ENCODE data around the gene PIK3R1.

Gene PIK3R1

GRCh38 chr5:68215208-68215897, at the start of gene PIK3R1:
TSS of gene PIK3R1 (plus strand) at chr5:68215756. CDS start at chr5:68226676, 10,920 bp downstream.
- DNase-seq, result peak; percentile 99

DNA sequence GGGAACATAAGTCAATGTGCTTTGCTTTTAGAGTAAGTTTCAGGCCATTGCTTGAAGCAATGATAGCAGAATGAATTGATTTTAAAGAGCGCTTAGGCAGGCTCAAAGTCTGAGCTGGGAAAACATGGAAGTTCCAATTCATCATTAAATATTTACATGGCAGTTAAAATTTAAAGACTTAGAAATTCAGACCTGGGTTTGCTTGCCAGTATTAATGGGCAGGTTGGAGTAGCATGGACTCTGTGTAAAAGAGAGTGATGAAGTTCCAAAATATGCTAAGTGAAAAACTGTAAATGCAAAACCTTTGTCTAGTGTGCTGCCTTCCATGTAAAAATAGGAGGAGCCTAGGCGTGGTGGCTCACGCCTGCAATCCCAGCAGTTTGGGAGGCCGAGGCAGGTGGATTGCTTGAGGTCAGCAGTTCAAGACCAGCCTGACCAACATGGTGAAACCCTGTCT, 48.3 kb upstream of the PIK3R1 start:
- no peak for DNase-seq

DNA sequence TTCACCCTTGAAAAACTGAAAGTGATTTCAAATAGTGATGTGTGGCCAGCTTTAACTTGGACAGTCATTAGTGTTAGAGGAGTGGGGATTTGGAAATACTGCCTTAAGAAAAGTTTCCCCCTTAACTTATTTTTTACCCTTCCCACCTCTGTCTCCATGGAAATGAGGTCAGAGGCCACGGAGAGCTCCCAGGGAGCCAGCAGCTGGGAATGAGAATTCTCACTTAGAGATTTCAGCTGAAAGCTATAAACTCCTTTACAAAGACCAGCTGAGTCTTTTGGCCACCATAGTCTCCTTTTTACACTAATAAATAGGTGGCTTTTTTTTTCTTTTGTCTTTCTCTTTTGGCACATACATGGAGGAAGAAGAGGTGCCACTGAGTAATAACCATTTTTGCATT, 45.7 kb upstream of the PIK3R1 start:
- peak; percentile 69 for DNase-seq

GRCh38 chr5:68170826-68171558, 44.6 kb upstream of the PIK3R1 start:
- no peak for DNase-seq

DNA sequence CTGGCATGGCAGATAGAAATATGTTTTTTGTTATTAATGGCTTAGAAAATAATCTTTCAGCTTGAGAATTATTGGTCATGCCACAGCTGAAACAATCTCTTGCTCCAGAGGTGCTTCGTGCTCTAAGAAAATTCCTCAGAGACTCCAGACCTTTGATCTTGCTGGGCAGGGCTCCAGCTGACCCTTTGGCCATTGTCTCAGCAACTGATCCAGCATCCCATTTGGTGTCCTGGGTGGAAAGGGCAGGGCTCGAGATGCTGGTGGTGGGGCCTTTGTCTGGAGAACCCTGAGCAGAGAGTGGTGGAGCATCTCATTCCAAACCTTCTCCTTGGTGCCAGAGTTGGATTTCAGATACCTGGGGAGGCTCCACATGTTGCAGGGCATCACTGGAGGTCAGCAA, 43.2 kb upstream of the PIK3R1 start:
- DNase-seq, result no peak

DNA sequence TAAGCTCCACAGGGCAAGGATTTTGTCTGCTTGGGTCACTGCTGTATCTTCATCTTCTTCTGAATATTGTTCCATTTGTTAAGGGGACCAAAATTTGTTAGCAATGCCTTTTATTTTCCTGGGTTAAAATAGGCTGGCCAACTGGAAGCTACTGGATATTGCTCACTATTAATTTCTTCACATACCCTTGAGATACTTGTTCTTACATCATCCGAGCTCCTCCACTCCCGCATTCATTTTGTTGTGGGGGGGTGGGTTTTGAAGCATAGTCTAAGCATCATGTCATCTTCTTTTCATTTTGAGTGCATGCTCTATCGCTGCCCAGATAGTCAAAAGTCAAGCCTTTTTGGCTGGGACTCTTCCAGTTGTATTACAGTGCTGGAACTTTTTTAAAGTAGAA, 42.5 kb upstream of the PIK3R1 start:
- DNase-seq, result no peak

GRCh38 chr5:68176253-68176652, 39.3 kb upstream of the PIK3R1 start:
- no peak for DNase-seq

GRCh38 chr5:68176802-68177479, 38.6 kb upstream of the PIK3R1 start:
- peak; percentile 55 for DNase-seq

DNA sequence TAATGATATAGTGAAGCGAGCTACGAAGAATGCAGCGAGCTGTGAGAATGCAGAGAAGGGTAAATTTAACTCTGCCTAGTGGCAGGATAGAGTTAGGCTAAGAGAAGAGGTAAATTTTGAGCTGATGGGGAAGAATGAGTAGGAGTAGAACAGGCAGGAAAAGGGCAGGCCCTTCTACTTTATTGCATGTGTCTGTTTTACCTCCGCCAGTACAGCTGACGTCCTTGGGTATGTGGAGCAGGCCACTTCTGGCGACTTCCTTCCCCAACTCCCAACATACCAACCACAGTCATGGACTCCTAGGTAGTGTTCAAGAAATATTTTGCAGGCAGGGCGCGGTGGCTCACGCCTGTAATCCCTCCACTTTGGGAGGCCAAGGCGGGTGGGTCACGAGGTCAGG, 37.9 kb upstream of the PIK3R1 start:
- DNase-seq, result no peak

- DNase-seq, result peak; percentile 16
These were observed 37.0 kb upstream of the PIK3R1 start for GRCh38 chr5:68178579-68178978.

DNA sequence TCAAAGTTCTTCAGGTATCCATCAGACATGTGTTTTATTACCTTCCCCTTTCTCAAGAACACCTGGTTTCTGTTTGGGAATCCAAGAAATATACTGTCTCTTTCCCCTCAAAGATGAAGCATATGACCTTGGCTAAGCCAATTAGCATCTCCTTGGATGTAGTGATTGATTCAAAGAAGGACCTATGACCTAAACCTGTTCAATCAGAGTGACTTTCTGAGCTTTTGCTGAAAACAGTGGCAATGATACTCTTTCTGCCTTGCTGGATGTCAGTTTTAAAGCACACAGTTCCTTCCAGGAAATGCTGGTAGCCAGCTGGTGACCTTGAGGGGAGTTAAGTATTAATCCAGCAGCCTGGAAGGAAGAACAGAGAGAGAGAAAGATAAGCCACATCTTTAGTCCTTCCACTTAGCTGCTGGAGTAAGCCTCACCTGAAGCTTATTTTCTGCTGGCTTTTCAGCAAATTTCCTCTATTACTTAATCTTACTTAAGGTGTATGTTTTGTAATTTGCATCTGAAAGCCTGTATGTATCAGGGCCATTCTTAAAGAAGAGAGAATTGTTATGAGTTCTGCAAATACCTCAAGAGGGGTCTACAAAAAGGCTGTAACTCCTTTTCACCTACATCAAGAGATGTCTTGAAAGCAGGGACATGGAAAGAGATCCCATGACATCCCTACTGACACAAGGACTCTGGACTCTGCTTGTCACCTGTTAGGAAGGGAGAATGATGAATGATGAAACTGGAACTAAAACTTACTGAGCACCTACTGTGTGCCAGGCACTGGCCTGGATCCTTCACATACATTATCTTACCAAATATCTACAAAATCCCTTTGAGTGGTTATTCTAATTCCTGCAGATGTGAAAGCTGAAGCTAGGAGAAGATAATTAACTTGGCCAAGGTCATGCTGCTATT, 35.2 kb upstream of the PIK3R1 start:
- peak; percentile 15 for DNase-seq

DNA sequence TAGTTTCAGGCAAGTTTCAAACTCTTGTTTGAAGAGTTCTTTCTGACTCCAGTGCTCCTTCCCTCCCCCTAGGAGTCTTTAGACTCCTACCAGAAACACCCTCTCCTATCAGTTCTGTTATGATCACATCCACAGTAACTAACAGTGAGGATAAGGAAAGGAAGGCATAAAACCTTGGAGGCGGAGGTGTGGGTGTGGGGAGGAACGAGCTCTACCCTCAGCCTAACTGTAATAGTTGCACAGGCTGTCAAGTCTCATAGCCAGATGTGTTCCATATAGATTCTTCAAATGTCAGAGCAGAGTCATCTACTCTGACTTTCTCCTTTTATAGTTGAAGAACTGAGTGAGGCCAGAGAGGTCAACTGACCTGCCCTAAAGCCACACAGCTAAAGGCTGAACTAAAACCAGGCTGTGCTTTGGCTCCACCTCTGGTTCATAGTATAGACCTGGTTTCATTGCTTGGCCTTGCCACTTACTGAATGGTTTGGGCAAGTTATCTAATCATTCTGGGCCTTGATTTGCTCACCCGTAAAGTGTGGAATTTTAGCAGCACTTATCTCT, 34.4 kb upstream of the PIK3R1 start:
- DNase-seq, result no peak

GRCh38 chr5:68182094-68182493, 33.5 kb upstream of the PIK3R1 start:
- peak; percentile 14 for DNase-seq

DNA sequence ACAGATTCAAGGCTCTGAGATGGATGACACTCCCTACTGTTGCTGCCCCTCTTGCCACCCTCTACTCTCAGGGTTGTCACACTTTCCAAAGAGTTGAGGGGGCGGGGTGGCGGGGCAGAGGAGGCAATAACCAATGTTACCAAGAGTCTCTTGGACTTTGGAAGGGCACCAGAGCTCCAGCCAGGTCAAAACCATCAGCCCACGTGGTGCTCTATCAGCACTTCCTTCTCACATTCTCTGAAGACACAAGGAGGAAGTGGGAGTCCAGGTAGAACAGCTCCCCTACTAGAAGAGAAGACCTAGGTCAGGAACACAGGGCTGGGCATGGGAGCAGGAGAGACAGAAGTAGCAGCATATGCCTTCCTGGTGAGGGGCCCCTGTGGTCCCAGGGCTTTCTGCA, 33.0 kb upstream of the PIK3R1 start:
- DNase-seq, result no peak

GRCh38 chr5:68187268-68188055, 28.1 kb upstream of the PIK3R1 start:
- DNase-seq, result peak; percentile 91

GRCh38 chr5:68189171-68189570, 26.4 kb upstream of the PIK3R1 start:
- peak; percentile 90 for DNase-seq

DNA sequence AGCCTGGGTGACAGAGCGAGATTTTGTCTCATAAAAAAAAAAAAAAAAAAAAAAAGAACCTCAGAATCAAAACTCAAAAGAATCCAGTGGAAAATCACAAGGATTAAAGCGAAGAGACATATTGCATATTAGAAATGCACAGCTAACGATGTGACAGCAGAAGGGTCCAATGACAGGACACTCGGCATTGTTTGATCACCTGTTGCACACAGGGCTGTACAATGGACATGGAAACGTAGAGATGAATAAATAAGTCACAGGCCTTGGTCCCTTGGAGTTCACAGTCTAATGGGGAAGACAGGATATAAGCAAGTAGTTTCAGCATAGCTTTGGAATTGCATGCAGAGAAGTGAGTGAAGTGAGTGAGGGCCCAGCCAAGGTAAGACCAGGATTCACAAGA, 25.9 kb upstream of the PIK3R1 start:
- DNase-seq, result peak; percentile 89

GRCh38 chr5:68190619-68191018, 24.9 kb upstream of the PIK3R1 start:
- DNase-seq, result peak; percentile 66

- peak; percentile 94 for DNase-seq
These were observed 24.3 kb upstream of the PIK3R1 start for GRCh38 chr5:68191083-68191791.

GRCh38 chr5:68192679-68193060, 22.9 kb upstream of the PIK3R1 start:
- no peak for DNase-seq

GRCh38 chr5:68193481-68194036, 22.0 kb upstream of the PIK3R1 start:
- DNase-seq, result peak; percentile 16

Data from NCI-H69 (cell line).